Panc1 (cell line): ENCODE measurements around the gene STEAP3.

Experiments
- CTCF ChIP-seq: fragments of 450-650 bp; IDR thresholded peaks from 2 replicates; pipeline ENCODE4 v1.5.1; 2017; ENCODE audit warnings: mild to moderate bottlenecking
- POLR2AphosphoS5 ChIP-seq: IDR thresholded peaks from 2 replicates; pipeline ENCODE4 v1.6.1; 2012; ENCODE audit warnings: mild to moderate bottlenecking, low read depth, low read length, moderate library complexity
- REST ChIP-seq, 2 experiments: IDR thresholded peaks; 2 replicates each; pipeline ENCODE4 v1.6.1; 2011 to 2012; ENCODE audit warnings: low read depth in 2 of 2, control low read depth in 1 of 2, low read length in 1 of 2, mild to moderate bottlenecking in 1 of 2, moderate library complexity in 1 of 2; ENCODE audit not compliant: insufficient read depth in 1 of 2
- SIN3A ChIP-seq: IDR thresholded peaks from 2 replicates; pipeline ENCODE4 v1.6.1; 2012; ENCODE audit warnings: low read depth, mild to moderate bottlenecking, low read length, moderate library complexity, borderline replicate concordance; ENCODE audit not compliant: insufficient read depth
- TCF7L2 ChIP-seq: IDR thresholded peaks from 2 replicates; pipeline ENCODE4 v1.6.1; 2011; ENCODE audit warnings: mild to moderate bottlenecking, low read depth, low read length, inconsistent platforms

- TF ChIP-seq CTCF (no peak), REST (IDR thresholded peaks at IDR 0.05; ENCODE audit: insufficient read depth in 1 of 2, low read depth in 2 of 2, low read length in 1 of 2) (no peak), POLR2AphosphoS5 (no peak), SIN3A (no peak), TCF7L2 (no peak)
Observed at GRCh38 chr2:119174993-119175347, 48.7 kb upstream of the STEAP3 start.
